Myocyte (in vitro differentiated cells): ENCODE data around the gene PPP1R1A. TPM values are rescaled to one million over a fixed set of nuclear protein-coding genes. Genes with fewer than 3 reads are reported as not detected.

Experiments used
- DNase-seq: peaks from one replicate; pipeline ENCODE4 v3.0.0-alpha.2; 2012; ENCODE audit warnings: low read depth
- polyA plus RNA-seq: library from polyadenylated mRNA; unstranded; fragments of >200 nt; gene quantifications from one replicate; pipeline ENCODE4 v1.2.1, GENCODE V29; 2012; ENCODE audit warnings: missing spikeins
- total RNA-seq: library from RNA; depleted of rRNA; stranded (reverse); fragments of >200 nt; gene quantifications from 2 replicates; pipeline ENCODE4 v1.2.3, GENCODE V29; 2014

The PPP1R1A gene
- 0.21 and 0.83 TPM in 2 replicates for total RNA-seq
- polyA plus RNA-seq: 0.20 TPM

GRCh38 chr12:54588110-54588889, at the start of gene PPP1R1A:
Gene PPP1R1A, minus strand, starts transcription at chr12:54588659. Its CDS starts 171 bp downstream, at chr12:54588488.
- no peak for DNase-seq

- no peak for DNase-seq
These were observed 46.3 kb upstream of the PPP1R1A start, which contains the start of gene LACRT for GRCh38 chr12:54634795-54635194. Gene LACRT, minus strand, starts transcription at chr12:54634895. Its CDS starts 54 bp downstream, at chr12:54634841.

- DNase-seq: no peak
These were observed 43.7 kb upstream of the PPP1R1A start for GRCh38 chr12:54631988-54632728.

- DNase-seq: no peak
These were observed 43.1 kb upstream of the PPP1R1A start for GRCh38 chr12:54631551-54631950.

GRCh38 chr12:54629925-54630324, 41.5 kb upstream of the PPP1R1A start:
- no peak for DNase-seq

- no peak for DNase-seq
These were observed 39.9 kb upstream of the PPP1R1A start for GRCh38 chr12:54628186-54628846.

- no peak for DNase-seq
These were observed 38.8 kb upstream of the PPP1R1A start for GRCh38 chr12:54627304-54627703.

- DNase-seq: no peak
These were observed 37.1 kb upstream of the PPP1R1A start for GRCh38 chr12:54625598-54625997.

GRCh38 chr12:54624315-54625279, 36.1 kb upstream of the PPP1R1A start:
- DNase-seq: no peak

GRCh38 chr12:54622463-54623183, 34.2 kb upstream of the PPP1R1A start:
- no peak for DNase-seq

GRCh38 chr12:54616933-54617680, 28.6 kb upstream of the PPP1R1A start:
- DNase-seq: no peak

GRCh38 chr12:54612225-54612750, 23.8 kb upstream of the PPP1R1A start:
- no peak for DNase-seq

GRCh38 chr12:54611715-54612149, 23.3 kb upstream of the PPP1R1A start:
- no peak for DNase-seq

- DNase-seq: no peak
These were observed 20.3 kb upstream of the PPP1R1A start for GRCh38 chr12:54608769-54609168.

GRCh38 chr12:54608156-54608555, 19.7 kb upstream of the PPP1R1A start:
- DNase-seq: no peak

- no peak for DNase-seq
These were observed 18.1 kb upstream of the PPP1R1A start for GRCh38 chr12:54606556-54606955.

GRCh38 chr12:54605138-54605970, 16.9 kb upstream of the PPP1R1A start:
- DNase-seq: no peak

- no peak for DNase-seq
These were observed 16.0 kb upstream of the PPP1R1A start for GRCh38 chr12:54604436-54604835.
